GM23338 (cell line): ENCODE results near the gene METRNL.

Experiments
- CTCF ChIP-seq, 2 experiments: fragments of 200-600 bp in 1 of 2; sonication (generic) in 1 of 2; conservative IDR thresholded peaks; 2 replicates each; pipeline versions ENCODE4 v1.5.1 to v1.6.1; 2016 to 2017; ENCODE audit warnings: antibody characterized with exemption in 2 of 2, low read depth in 2 of 2, mild to moderate bottlenecking in 2 of 2, moderate library complexity in 1 of 2
- EZH2 ChIP-seq: fragments of 200-600 bp; sonication (generic); IDR thresholded peaks from one replicate; pipeline ENCODE4 v1.8.0; 2017; ENCODE audit warnings: antibody characterized with exemption, mild to moderate bottlenecking, low read depth; ENCODE audit not compliant: unreplicated experiment
- EZH2phosphoT487 ChIP-seq: fragments of 200-600 bp; sonication (generic); IDR thresholded peaks from one replicate; pipeline ENCODE4 v1.8.1; 2018; ENCODE audit warnings: antibody characterized with exemption; ENCODE audit not compliant: unreplicated experiment
- JUNB ChIP-seq: IDR thresholded peaks from one replicate; pipeline ENCODE4 v1.6.1; 2016; ENCODE audit warnings: antibody characterized with exemption; ENCODE audit not compliant: unreplicated experiment
- POLR2AphosphoS5 ChIP-seq: IDR thresholded peaks from 2 replicates; pipeline ENCODE4 v1.6.1; 2016; ENCODE audit warnings: antibody characterized with exemption, low read depth
- REST ChIP-seq: IDR thresholded peaks from one replicate; pipeline ENCODE4 v1.6.1; 2018; ENCODE audit warnings: antibody characterized with exemption; ENCODE audit not compliant: unreplicated experiment

- no peak for TF ChIP-seq CTCF (conservative IDR thresholded peaks at IDR 0.05; ENCODE audit: low read depth in 2 of 2)
- TF ChIP-seq EZH2phosphoT487: no peak
- TF ChIP-seq EZH2: no peak
- no peak for TF ChIP-seq REST
- no peak for TF ChIP-seq JUNB
- no peak for TF ChIP-seq POLR2AphosphoS5
Measured at GRCh38 chr17:83084214-83084613, 4.8 kb downstream of the METRNL start.
